ENCODE measurements around the gene EFHD1.

Gene EFHD1

DNA sequence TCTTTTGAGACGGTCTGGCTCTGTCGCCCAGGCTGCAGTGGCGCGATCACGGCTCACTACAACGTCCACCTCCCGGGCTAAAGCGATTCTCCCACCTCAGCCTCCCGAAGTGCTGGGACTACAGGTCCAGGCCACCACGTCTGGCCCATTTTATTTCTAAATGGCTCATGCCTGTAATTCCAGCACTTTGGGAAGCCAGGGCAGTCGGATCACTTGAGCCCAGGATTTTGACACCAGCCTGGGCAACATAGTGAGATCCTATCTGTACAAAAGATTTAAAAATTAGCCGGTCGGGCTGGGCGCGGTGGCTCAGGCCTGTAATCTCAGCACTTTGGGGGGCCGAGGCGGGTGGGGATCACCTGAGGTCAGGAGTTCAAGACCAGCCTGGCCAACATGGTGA, 26.4 kb upstream of the EFHD1 start:
- TF ChIP-seq, protein P1, sequence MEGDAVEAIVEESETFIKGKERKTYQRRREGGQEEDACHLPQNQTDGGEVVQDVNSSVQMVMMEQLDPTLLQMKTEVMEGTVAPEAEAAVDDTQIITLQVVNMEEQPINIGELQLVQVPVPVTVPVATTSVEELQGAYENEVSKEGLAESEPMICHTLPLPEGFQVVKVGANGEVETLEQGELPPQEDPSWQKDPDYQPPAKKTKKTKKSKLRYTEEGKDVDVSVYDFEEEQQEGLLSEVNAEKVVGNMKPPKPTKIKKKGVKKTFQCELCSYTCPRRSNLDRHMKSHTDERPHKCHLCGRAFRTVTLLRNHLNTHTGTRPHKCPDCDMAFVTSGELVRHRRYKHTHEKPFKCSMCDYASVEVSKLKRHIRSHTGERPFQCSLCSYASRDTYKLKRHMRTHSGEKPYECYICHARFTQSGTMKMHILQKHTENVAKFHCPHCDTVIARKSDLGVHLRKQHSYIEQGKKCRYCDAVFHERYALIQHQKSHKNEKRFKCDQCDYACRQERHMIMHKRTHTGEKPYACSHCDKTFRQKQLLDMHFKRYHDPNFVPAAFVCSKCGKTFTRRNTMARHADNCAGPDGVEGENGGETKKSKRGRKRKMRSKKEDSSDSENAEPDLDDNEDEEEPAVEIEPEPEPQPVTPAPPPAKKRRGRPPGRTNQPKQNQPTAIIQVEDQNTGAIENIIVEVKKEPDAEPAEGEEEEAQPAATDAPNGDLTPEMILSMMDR (conservative IDR thresholded peaks at IDR 0.05): no peak
- TF ChIP-seq ZFX (IDR thresholded peaks at IDR 0.05): no peak
- no peak overlapping the region for H3K27ac ChIP-seq

DNA sequence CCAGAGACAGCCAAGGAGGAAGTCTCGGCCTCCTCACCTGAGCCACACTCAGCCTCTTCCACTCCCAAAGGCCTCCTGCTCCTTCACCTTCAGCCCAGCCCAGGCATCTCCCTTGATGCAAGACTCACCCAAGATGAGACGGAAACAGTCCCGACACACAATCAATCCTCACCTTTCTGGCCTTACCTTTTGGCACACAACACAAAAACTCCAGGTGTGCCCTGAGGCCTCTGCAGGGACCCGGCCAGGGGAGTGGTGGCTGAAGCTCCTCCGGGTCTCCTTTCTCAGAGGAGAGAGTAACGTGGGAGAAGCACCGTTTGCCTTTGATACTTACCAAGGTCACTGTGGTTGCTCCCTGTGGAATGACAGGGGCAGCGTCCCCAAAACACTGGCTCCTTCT, 23.8 kb upstream of the EFHD1 start:
- TF ChIP-seq ZFX (IDR thresholded peaks at IDR 0.05): no peak
- TF ChIP-seq, protein P1 (conservative IDR thresholded peaks at IDR 0.05): no peak

DNA sequence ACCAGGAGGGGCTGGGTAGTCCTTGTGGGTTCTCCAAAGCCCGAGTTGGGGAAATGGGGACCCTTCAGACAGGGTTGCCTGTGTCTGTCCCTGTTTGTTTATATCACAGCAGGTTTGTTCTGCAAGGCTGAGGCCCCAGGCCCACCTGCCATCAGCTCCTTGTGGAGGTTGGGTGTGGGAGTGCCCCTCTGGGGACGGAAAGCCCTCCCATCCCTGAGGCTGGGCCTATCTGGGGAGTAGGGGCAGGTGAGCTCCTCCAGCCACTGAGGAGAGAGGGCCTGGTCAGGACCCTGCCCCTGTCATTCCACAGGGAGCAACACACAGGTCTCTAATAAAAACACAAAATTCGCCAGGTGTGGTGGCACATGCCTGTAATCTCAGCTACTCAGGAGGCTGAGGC, 23.3 kb upstream of the EFHD1 start:
- H3K27ac ChIP-seq: no peak overlapping the region

More for the DNA sequence above, 23.8 kb upstream of the EFHD1 start:
- no peak overlapping the region for H3K27ac ChIP-seq

DNA sequence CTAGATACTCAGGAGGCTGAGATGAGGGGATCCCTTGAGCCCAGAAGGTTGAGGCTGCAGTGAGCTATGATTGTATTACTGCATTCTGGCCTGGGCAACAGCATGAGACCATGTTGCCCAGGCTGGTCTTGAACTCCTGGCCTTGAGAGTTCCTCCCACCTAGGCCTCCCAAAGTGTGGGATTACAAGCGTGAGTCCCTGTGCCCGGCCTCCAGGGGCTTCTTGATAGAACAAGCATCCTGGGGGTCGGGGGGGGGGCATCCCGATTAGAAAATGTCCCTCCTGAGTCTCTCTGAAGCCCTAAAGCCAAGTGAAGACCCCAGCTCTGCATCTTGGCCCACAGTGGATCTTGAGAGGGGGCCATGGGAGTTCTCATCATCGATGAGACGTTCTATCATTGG, 22.3 kb upstream of the EFHD1 start:
- 0 out of 2 replicates have a peak overlapping the region, but pooled peaks have one; percentile 3 for H3K27ac ChIP-seq
- TF ChIP-seq, protein P1 (conservative IDR thresholded peaks at IDR 0.05): no peak
- TF ChIP-seq ZFX (IDR thresholded peaks at IDR 0.05): no peak

More for the DNA sequence above, 23.3 kb upstream of the EFHD1 start:
- no peak for TF ChIP-seq ZFX (IDR thresholded peaks at IDR 0.05)
- TF ChIP-seq, protein P1 (conservative IDR thresholded peaks at IDR 0.05): no peak

DNA sequence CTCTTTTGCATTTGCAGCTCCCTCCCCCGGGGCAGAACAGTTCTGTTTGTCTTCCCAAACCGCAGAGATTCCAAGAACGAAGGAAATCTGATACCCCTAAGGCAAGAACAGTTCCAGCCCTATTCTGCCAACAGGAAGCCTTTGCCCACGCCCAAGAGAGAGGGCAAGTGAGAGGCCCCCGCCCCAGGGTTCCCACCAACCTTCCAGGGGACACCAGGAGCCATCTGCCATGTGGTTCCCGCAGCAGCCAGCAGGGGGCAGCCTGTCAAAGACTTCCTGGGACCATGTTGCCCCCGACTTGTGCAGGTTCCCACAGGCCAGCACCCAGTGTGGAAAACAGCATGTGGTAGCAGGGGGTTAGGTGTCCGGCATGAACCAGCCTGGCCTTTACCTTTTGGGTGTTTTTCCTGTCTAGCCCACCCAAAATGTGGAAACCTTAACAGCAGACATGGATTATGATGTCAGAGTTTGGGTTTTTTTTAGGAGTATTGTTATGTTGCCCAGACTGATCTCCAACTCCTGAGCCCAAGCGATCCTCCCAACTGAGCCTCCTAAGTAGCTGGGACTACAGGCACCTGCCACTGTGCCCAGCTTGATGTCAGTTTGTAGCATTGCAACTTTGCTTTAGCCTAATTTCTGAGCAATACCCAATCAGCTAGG, 21.7 kb upstream of the EFHD1 start:
- no peak for TF ChIP-seq ZFX (IDR thresholded peaks at IDR 0.05)
- TF ChIP-seq, protein P1 (conservative IDR thresholded peaks at IDR 0.05): peak; percentile 91

DNA sequence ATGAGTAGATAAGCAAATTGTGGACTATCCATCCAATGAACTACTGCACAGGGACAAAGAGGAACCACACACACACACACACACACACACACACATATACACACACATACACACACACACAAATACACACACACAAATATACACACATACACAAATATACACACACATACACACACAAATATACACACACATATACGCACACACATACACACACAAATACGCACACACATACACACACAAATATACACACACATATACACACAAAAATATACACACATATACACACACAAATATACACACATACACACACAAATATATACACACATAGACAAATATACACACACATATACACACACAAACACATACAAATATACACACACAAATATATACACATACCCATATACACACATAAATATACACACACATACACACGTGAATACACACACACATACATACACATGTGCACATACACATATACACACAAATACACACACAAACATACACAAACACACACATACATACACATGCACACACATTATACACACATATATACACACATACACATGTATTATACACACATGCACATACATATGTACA, 19.8 kb upstream of the EFHD1 start:
- no peak for TF ChIP-seq ZFX (IDR thresholded peaks at IDR 0.05)
- TF ChIP-seq, protein P1 (conservative IDR thresholded peaks at IDR 0.05): no peak
- H3K27ac ChIP-seq: no peak overlapping the region

More for the DNA sequence above, 21.7 kb upstream of the EFHD1 start:
- H3K27ac ChIP-seq: peak overlapping the region; percentile 3; the same call in 1 of the 2 replicates

DNA sequence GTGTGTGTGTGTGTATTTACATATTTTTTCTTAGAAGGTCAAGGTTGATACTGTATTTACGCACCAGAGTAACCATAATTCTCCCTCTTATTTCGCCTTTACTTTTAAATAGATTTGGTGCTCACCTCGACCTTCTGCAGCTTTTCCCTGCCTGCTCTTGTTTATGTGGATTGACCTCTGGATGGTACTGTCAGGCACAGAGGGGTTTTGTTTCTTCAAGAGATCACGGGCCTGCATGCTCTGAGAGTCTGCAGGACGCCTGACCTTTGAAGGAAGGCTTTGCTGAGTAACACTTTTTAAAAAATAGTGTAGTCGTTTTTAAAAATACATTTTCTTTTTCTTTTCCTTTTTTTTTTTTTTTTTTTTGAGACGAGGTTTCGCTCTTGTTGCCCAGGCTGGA, 18.1 kb upstream of the EFHD1 start:
- TF ChIP-seq, protein P1 (conservative IDR thresholded peaks at IDR 0.05): no peak
- TF ChIP-seq ZFX (IDR thresholded peaks at IDR 0.05): no peak
- no peak overlapping the region for H3K27ac ChIP-seq

Measured in C4-2B (cell line).